PC-3 (cell line): ENCODE data around the gene ZCWPW1.

Experiments
- CTCF ChIP-seq: fragments of 300-600 bp; sonication (generic); conservative IDR thresholded peaks from 2 replicates; pipeline ENCODE4 v1.5.1; 2017; ENCODE audit warnings: antibody characterized with exemption, low read depth, mild to moderate bottlenecking, low read length
- EZH2 ChIP-seq: fragments of 300-600 bp; sonication (generic); IDR thresholded peaks from one replicate; pipeline ENCODE4 v1.6.1; 2017; ENCODE audit warnings: antibody characterized with exemption, mild to moderate bottlenecking, low read length; ENCODE audit not compliant: unreplicated experiment
- EZH2phosphoT487 ChIP-seq: fragments of 300-600 bp; sonication (generic); IDR thresholded peaks from 2 replicates; pipeline ENCODE4 v1.6.1; 2018; ENCODE audit warnings: mild to moderate bottlenecking, antibody characterized with exemption, low read length, borderline replicate concordance

GRCh38 chr7:100431286-100431735 is 2.8 kb upstream of the ZCWPW1 start:
- no peak for TF ChIP-seq CTCF
- no peak for TF ChIP-seq EZH2
- TF ChIP-seq EZH2phosphoT487: no peak
